Activated CD4-positive, alpha-beta T cell treated with anti-CD3 and anti-CD28 coated beads, Interleukin-2, amount 10 ng/mL, durations not matched to agents 24 days and 14 days (primary cell): Measurements from ENCODE around the gene EMID1. TPM values are rescaled to one million over a fixed set of nuclear protein-coding genes. Genes with fewer than 3 reads are reported as not detected.
"Not testable (repeated sequence)": the region's sequence is repeated elsewhere in the genome, so short reads cannot be mapped to it uniquely, and the experiment has no call there.

ENCODE experiments used
- DNase-seq: peaks from one replicate; pipeline ENCODE4 v3.0.0; 2022
- H3K27ac Mint-ChIP-seq: one replicate; pipeline ENCODE4 v1.8.0; 2022; ENCODE audit warnings: mild to moderate bottlenecking, mixed read lengths
- H3K27me3 Mint-ChIP-seq: one replicate; pipeline ENCODE4 v1.8.0; 2022; ENCODE audit warnings: mixed read lengths
- H3K36me3 Mint-ChIP-seq: one replicate; pipeline ENCODE4 v1.8.0; 2022; ENCODE audit warnings: low read depth, mild to moderate bottlenecking, mixed read lengths
- H3K4me1 Mint-ChIP-seq: one replicate; pipeline ENCODE4 v1.8.0; 2021; ENCODE audit warnings: mixed read lengths
- H3K4me3 Mint-ChIP-seq: one replicate; pipeline ENCODE4 v1.8.0; 2022; ENCODE audit warnings: mild to moderate bottlenecking, moderate library complexity, mixed read lengths
- H3K9me3 Mint-ChIP-seq: one replicate; pipeline ENCODE4 v1.8.0; 2021; ENCODE audit warnings: mixed read lengths
- intact Hi-C: fragments of 100-400 bp; cut with micrococcal nuclease; formaldehyde crosslinking; loops from one replicate; pipeline ENCODE4 v1.15.1; 2023
- total RNA-seq: library from RNA; stranded (reverse); gene quantifications from 2 replicates; pipeline ENCODE4 v1.2.3, GENCODE V29; 2022

The EMID1 gene
- total RNA-seq, 1 donor from 2014 or later, result not detected

- H3K4me1 Mint-ChIP-seq, result no peaks in the 10 kb centered on the region
- intact Hi-C loops, result no loop called here
- H3K27ac Mint-ChIP-seq, result no peak overlapping the region
- DNase-seq, result no peak
- H3K36me3 Mint-ChIP-seq, result no peaks in the 10 kb centered on the region
- no peak overlapping the region for H3K4me3 Mint-ChIP-seq
- H3K27me3 Mint-ChIP-seq, result no peaks in the 10 kb centered on the region
- no peaks in the 10 kb centered on the region for H3K9me3 Mint-ChIP-seq
Observed at GRCh38 chr22:29224121-29224858, 18.6 kb downstream of the EMID1 start.

- no peak for DNase-seq
- Mint-ChIP-seq H3K36me3 (no peaks in the 10 kb centered on the region), H3K27ac (no peak overlapping the region), H3K4me1 (no peaks in the 10 kb centered on the region), H3K27me3 (no peaks in the 10 kb centered on the region), H3K9me3 (no peaks in the 10 kb centered on the region), H3K4me3 (no peak overlapping the region)
- intact Hi-C loops, result no loop called here
Observed at GRCh38 chr22:29224859-29225410, 19.2 kb downstream of the EMID1 start.

GRCh38 chr22:29225422-29226090 lies 19.9 kb downstream of the EMID1 start:
- H3K36me3 Mint-ChIP-seq, result no peaks in the 10 kb centered on the region
- no peak for DNase-seq
- intact Hi-C loops, result no loop called here
- no peaks in the 10 kb centered on the region for H3K4me1 Mint-ChIP-seq
- H3K4me3 Mint-ChIP-seq, result no peak overlapping the region
- H3K9me3 Mint-ChIP-seq, result no peaks in the 10 kb centered on the region
- no peaks in the 10 kb centered on the region for H3K27me3 Mint-ChIP-seq
- H3K27ac Mint-ChIP-seq, result no peak overlapping the region

GRCh38 chr22:29226351-29226981 lies 20.8 kb downstream of the EMID1 start:
- Mint-ChIP-seq H3K27ac (no peak overlapping the region), H3K4me3 (no peak overlapping the region), H3K36me3 (no peaks in the 10 kb centered on the region), H3K4me1 (no peaks in the 10 kb centered on the region), H3K9me3 (no peaks in the 10 kb centered on the region), H3K27me3 (no peaks in the 10 kb centered on the region)
- DNase-seq, result no peak
- intact Hi-C loops, result no loop called here

GRCh38 chr22:29230972-29231875 lies 25.5 kb downstream of the EMID1 start:
- no peak for DNase-seq
- intact Hi-C loops, result no loop called here
- Mint-ChIP-seq H3K27me3 (peaks cover 3% of the 10 kb centered on the region), H3K4me3 (no peak overlapping the region), H3K27ac (no peak overlapping the region), H3K36me3 (no peaks in the 10 kb centered on the region), H3K9me3 (no peaks in the 10 kb centered on the region), H3K4me1 (no peaks in the 10 kb centered on the region)

GRCh38 chr22:29231971-29232959 lies 26.6 kb downstream of the EMID1 start:
- no peak for DNase-seq
- H3K4me3 Mint-ChIP-seq, result no peak overlapping the region
- H3K27ac Mint-ChIP-seq, result no peak overlapping the region
- H3K4me1 Mint-ChIP-seq, result no peaks in the 10 kb centered on the region
- no peaks in the 10 kb centered on the region for H3K36me3 Mint-ChIP-seq
- intact Hi-C loops, result no loop called here
- peaks cover 3% of the 10 kb centered on the region for H3K27me3 Mint-ChIP-seq
- no peaks in the 10 kb centered on the region for H3K9me3 Mint-ChIP-seq

GRCh38 chr22:29233277-29233877 lies 27.7 kb downstream of the EMID1 start:
- no peaks in the 10 kb centered on the region for H3K9me3 Mint-ChIP-seq
- no peaks in the 10 kb centered on the region for H3K4me1 Mint-ChIP-seq
- no peak for DNase-seq
- H3K27me3 Mint-ChIP-seq, result peaks cover 3% of the 10 kb centered on the region
- intact Hi-C loops, result no loop called here
- H3K27ac Mint-ChIP-seq, result no peak overlapping the region
- no peak overlapping the region for H3K4me3 Mint-ChIP-seq
- H3K36me3 Mint-ChIP-seq, result no peaks in the 10 kb centered on the region

- DNase-seq, H3K9me3 Mint-ChIP-seq, H3K4me3 Mint-ChIP-seq, H3K4me1 Mint-ChIP-seq, intact Hi-C loops, H3K27ac Mint-ChIP-seq, H3K36me3 Mint-ChIP-seq: not testable (repeated sequence)
- H3K27me3 Mint-ChIP-seq, result peaks cover 35% of the 10 kb centered on the region
Observed at GRCh38 chr22:29240481-29240880, 34.8 kb downstream of the EMID1 start.

- DNase-seq, result no peak
- intact Hi-C loops, result loop anchor here (2.0 kb wide), 2 partner anchors 41 to 89 kb away; no protein-coding TSS in a partner anchor
- peaks cover 33% of the 10 kb centered on the region for H3K27me3 Mint-ChIP-seq
- H3K4me3 Mint-ChIP-seq, result no peak overlapping the region
- peaks cover 7% of the 10 kb centered on the region for H3K9me3 Mint-ChIP-seq
- peaks cover 2% of the 10 kb centered on the region for H3K4me1 Mint-ChIP-seq
- H3K27ac Mint-ChIP-seq, result no peak overlapping the region
- H3K36me3 Mint-ChIP-seq, result no peaks in the 10 kb centered on the region
Observed at GRCh38 chr22:29243874-29244446, 38.3 kb downstream of the EMID1 start.

- DNase-seq, result no peak
- Mint-ChIP-seq H3K27me3 (peaks cover 28% of the 10 kb centered on the region), H3K36me3 (no peaks in the 10 kb centered on the region), H3K9me3 (peaks cover 1% of the 10 kb centered on the region), H3K4me1 (peaks cover 2% of the 10 kb centered on the region), H3K27ac (no peak overlapping the region), H3K4me3 (no peak overlapping the region)
- intact Hi-C loops, result loop anchor here (1.0 to 2.0 kb wide), 3 partner anchors 42 to 390 kb away; no protein-coding TSS in a partner anchor
Observed at GRCh38 chr22:29244785-29245625, 39.3 kb downstream of the EMID1 start.

GRCh38 chr22:29245626-29246385 lies 40.1 kb downstream of the EMID1 start:
- Mint-ChIP-seq H3K9me3 (no peaks in the 10 kb centered on the region), H3K4me3 (no peak overlapping the region), H3K4me1 (peaks cover 2% of the 10 kb centered on the region), H3K36me3 (no peaks in the 10 kb centered on the region), H3K27ac (no peak overlapping the region), H3K27me3 (peaks cover 23% of the 10 kb centered on the region)
- intact Hi-C loops, result loop anchor here (1.0 to 2.0 kb wide), 3 partner anchors 43 to 391 kb away; no protein-coding TSS in a partner anchor
- peak; percentile 91 for DNase-seq
